Suprapubic skin (tissue), 4 donors: ENCODE results near the gene MYH7B.

Experiments
- CTCF ChIP-seq, 2 donors: fragments of 200-600 bp in 1 of 2; fragments of 450-650 bp in 1 of 2; sonication (generic) in 1 of 2; IDR thresholded peaks; one replicate each; pipeline ENCODE4 v1.5.1; 2016 to 2019; ENCODE audit warnings: antibody characterized with exemption in 2 of 2, mild to moderate bottlenecking in 1 of 2, moderate library complexity in 1 of 2
- EP300 ChIP-seq: sonication (generic); formaldehyde crosslinking; IDR thresholded peaks from one replicate; pipeline ENCODE4 v1.6.1; 2017; ENCODE audit warnings: antibody characterized with exemption
- POLR2AphosphoS5 ChIP-seq, 3 donors: sonication (generic); formaldehyde crosslinking; IDR thresholded peaks; one replicate each; pipeline ENCODE4 v1.6.1; 2017; ENCODE audit warnings: antibody characterized with exemption in 3 of 3

DNA sequence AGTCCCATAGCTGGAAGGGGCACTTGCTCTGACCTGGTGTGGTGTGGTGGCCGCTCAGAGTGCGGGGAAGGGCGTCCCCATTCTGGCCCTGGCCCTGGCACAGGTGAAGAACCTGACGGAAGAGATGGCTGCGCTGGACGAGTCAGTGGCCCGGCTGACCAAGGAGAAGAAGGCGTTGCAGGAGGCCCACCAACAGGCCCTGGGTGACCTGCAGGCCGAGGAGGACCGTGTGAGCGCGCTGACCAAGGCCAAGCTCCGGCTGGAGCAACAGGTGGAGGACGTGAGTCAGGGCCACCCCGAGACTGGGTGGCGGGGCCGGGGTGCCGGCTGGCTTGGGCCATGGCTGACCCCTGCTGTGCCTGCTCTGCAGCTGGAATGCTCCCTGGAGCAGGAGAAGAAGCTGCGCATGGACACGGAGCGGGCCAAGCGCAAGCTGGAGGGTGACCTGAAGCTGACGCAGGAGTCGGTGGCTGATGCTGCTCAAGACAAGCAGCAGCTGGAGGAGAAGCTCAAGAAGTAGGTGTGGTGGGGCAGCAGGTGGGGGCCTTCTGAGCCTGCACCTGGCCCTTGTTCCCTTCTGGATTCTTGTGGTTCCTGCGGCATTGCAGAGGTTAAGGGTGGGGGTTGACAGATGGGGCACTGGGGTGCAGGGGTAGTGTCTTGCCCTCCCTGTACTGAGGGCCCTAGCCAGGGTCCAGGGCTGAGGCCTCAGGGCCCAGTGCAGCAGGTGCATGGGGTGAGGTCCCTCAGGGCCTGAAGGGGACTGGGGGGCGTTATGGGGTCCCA lies 40.8 kb downstream of the MYH7B start:
- TF ChIP-seq POLR2AphosphoS5 (IDR thresholded peaks at IDR 0.05) (no peak), CTCF (IDR thresholded peaks at IDR 0.05) (no peak), EP300 (no peak)
